Endothelial cell of umbilical vein (primary cell): ENCODE data around the gene ZNF385C. TPM values are rescaled to one million over a fixed set of nuclear protein-coding genes. Genes with fewer than 3 reads are reported as not detected.

ENCODE experiments used
- BruUV-seq: library from RNA; stranded (reverse); fragments of 400-500 nt; replicated peaks from 2 replicates; lab custom pipeline; 2021; lab: Mats Ljungman, UMichigan
- CTCF ChIA-PET: fragments of 300-600, 350-600 bp; sonication (Branson Sonifier 250); formaldehyde crosslinking; loops from one replicate; lab custom pipeline; 2021; ENCODE audit warnings: antibody characterized with exemption, inconsistent platforms; lab: Charles Lee
- POLR2A ChIA-PET: fragments of 300-600, 350-600 bp; sonication (Branson Sonifier 250); formaldehyde crosslinking; loops from one replicate; lab custom pipeline; 2021; ENCODE audit warnings: antibody characterized with exemption, inconsistent platforms; lab: Charles Lee
- DNase-seq: peaks from one replicate; pipeline ENCODE4 v3.0.0-alpha.2; 2011; ENCODE audit warnings: low read depth, low spot score
- FAIRE-seq: peaks from 2 replicates; lab custom pipeline; 2011; peaks lifted over from hg19 to GRCh38; lab: Jason Lieb, UNC
- H2AFZ ChIP-seq: 2 replicates; pipeline ENCODE4 v1.6.0; 2012; ENCODE audit warnings: low read depth, low read length, control low read depth, inconsistent platforms
- H3K27ac ChIP-seq: 2 replicates; pipeline ENCODE4 v1.5.1; 2011; ENCODE audit warnings: low read depth, mild to moderate bottlenecking, control low read depth, low read length, moderate library complexity; ENCODE audit not compliant: insufficient read depth
- H3K27me3 ChIP-seq, 2 experiments: 2 replicates each; pipeline versions ENCODE4 v1.6.0 to v1.6.1; 2011; ENCODE audit warnings: low read length in 2 of 2, mixed read lengths in 1 of 2; ENCODE audit not compliant: control insufficient read depth in 2 of 2, insufficient read depth in 2 of 2
- H3K36me3 ChIP-seq, 2 experiments: 2 replicates in 1 of 2; 3 replicates in 1 of 2; pipeline ENCODE4 v1.5.1; 2011; ENCODE audit warnings: low read length in 2 of 2, mild to moderate bottlenecking in 1 of 2, moderate library complexity in 1 of 2; ENCODE audit not compliant: control insufficient read depth in 2 of 2, insufficient read depth in 2 of 2; ENCODE audit errors: extremely low read depth in 1 of 2
- H3K4me1 ChIP-seq: 3 replicates; pipeline ENCODE4 v1.5.1; 2011; ENCODE audit warnings: mild to moderate bottlenecking, low read length; ENCODE audit not compliant: control insufficient read depth, insufficient read depth; ENCODE audit errors: extremely low read depth
- H3K4me2 ChIP-seq: 2 replicates; pipeline ENCODE4 v1.6.1; 2011; ENCODE audit warnings: low read length, control low read depth, mixed read lengths; ENCODE audit not compliant: insufficient read depth
- H3K4me3 ChIP-seq, 3 experiments: fragments of 200-600 bp in 1 of 3; sonication (generic), shearing (Covaris generic) in 1 of 3; replicated peaks in 1 of 3; 2 replicates each; pipeline ENCODE4 v1.5.1; 2011 to 2016; ENCODE audit warnings: control low read depth in 3 of 3, low read length in 3 of 3, mild to moderate bottlenecking in 2 of 3, inconsistent platforms in 1 of 3, low read depth in 1 of 3, moderate library complexity in 1 of 3; ENCODE audit not compliant: insufficient read depth in 1 of 3
- H3K79me2 ChIP-seq: 2 replicates; pipeline ENCODE4 v1.6.0; 2012; ENCODE audit warnings: low read length, inconsistent platforms; ENCODE audit not compliant: control insufficient read depth, insufficient read depth
- H3K9ac ChIP-seq: replicated peaks from 2 replicates; pipeline ENCODE3; 2011; ENCODE audit warnings: low read length, control low read depth; ENCODE audit not compliant: insufficient read depth; ENCODE audit errors: extremely low read depth
- H3K9me1 ChIP-seq: replicated peaks from 3 replicates; pipeline ENCODE4 v1.6.0; 2011; ENCODE audit warnings: mild to moderate bottlenecking, low read length; ENCODE audit not compliant: control insufficient read depth, insufficient read depth; ENCODE audit errors: extremely low read depth
- H3K9me3 ChIP-seq: replicated peaks from 2 replicates; pipeline ENCODE4 v1.5.1; 2012; ENCODE audit warnings: low read length, inconsistent platforms; ENCODE audit not compliant: control insufficient read depth, insufficient read depth
- H4K20me1 ChIP-seq: replicated peaks from 2 replicates; pipeline ENCODE3; 2011; ENCODE audit warnings: mild to moderate bottlenecking, low read length; ENCODE audit not compliant: control insufficient read depth, insufficient read depth; ENCODE audit errors: extremely low read depth
- CTCF ChIP-seq, 2 donors: IDR thresholded peaks; 1 replicate in 1 of 2; 2 replicates in 1 of 2; pipeline ENCODE4 v1.5.1; 2011; ENCODE audit warnings: low read length in 2 of 2, mild to moderate bottlenecking in 2 of 2, moderate library complexity in 2 of 2, control low read depth in 1 of 2, inconsistent platforms in 1 of 2, low read depth in 1 of 2; ENCODE audit not compliant: insufficient read depth in 1 of 2; ENCODE audit errors: extremely low read depth in 1 of 2
- EZH2 ChIP-seq: IDR thresholded peaks from 2 replicates; pipeline ENCODE4 v1.6.1; 2012; ENCODE audit warnings: borderline replicate concordance, low read depth, mild to moderate bottlenecking, moderate library complexity, low read length, inconsistent platforms; ENCODE audit not compliant: severe bottlenecking
- FOS ChIP-seq: IDR thresholded peaks from 2 replicates; pipeline ENCODE4 v1.6.1; 2011; ENCODE audit warnings: mild to moderate bottlenecking, low read length, moderate library complexity, borderline replicate concordance; ENCODE audit not compliant: insufficient read depth
- GATA2 ChIP-seq: IDR thresholded peaks from 2 replicates; pipeline ENCODE4 v1.7.0; 2011; ENCODE audit warnings: low read depth, mild to moderate bottlenecking, moderate library complexity, mixed read lengths, low read length; ENCODE audit not compliant: insufficient read length, insufficient read depth
- JUN ChIP-seq: IDR thresholded peaks from 2 replicates; pipeline ENCODE4 v1.6.1; 2011; ENCODE audit warnings: borderline replicate concordance, low read depth; ENCODE audit not compliant: insufficient read length, insufficient read depth
- MAX ChIP-seq: IDR thresholded peaks from 2 replicates; pipeline ENCODE4 v1.6.1; 2011; ENCODE audit not compliant: insufficient read depth, insufficient read length
- MYC ChIP-seq: IDR thresholded peaks from one replicate; pipeline ENCODE4 v1.6.1; 2011; ENCODE audit warnings: mild to moderate bottlenecking, low read depth, low read length
- POLR2A ChIP-seq: IDR thresholded peaks from 2 replicates; pipeline ENCODE4 v1.6.1; 2012; ENCODE audit warnings: low read depth, mild to moderate bottlenecking, control low read depth, low read length
- POLR2AphosphoS5 ChIP-seq: IDR thresholded peaks from 2 replicates; pipeline ENCODE4 v1.6.1; 2012; ENCODE audit warnings: low read depth, mild to moderate bottlenecking, control low read depth, low read length, moderate library complexity; ENCODE audit not compliant: insufficient read depth
- dilution Hi-C: fragments of 300-500 bp; cut with MboI; formaldehyde crosslinking; loops from one replicate; pipeline ENCODE4 v1.15.0; 2019; ENCODE audit warnings: low sequenced_read_pairs; ENCODE audit not compliant: extremely low pct_ligation_motif_present
- intact Hi-C: fragments of 100-400 bp; cut with micrococcal nuclease; formaldehyde crosslinking; loops from one replicate; pipeline ENCODE4 v1.10.0; 2022
- polyA plus RNA-seq, 4 experiments: library from polyadenylated mRNA; depleted of rRNA in 3 of 4; stranded (reverse) in 3 of 4; unstranded in 1 of 4; fragments of >200 nt; gene quantifications; 2 replicates each; pipeline versions ENCODE4 v1.2.1 to v1.2.3, GENCODE V29; 2011 to 2012; ENCODE audit warnings: missing spikeins in 1 of 4
- total RNA-seq: library from RNA; stranded (reverse); gene quantifications from 2 replicates; pipeline ENCODE4 v1.2.3, GENCODE V29; 2021

Gene ZNF385C
- total and polyA plus RNA-seq, 2 donors (not counting 3 experiments of a cell fraction or from before 2014, with no cell fraction given): 0.07 TPM; not detected in 1

GRCh38 chr17:42047343-42047742, 50.9 kb downstream of the ZNF385C start:
- no TSS peak for BruUV-seq
- no peak overlapping the region for H3K27ac ChIP-seq
- H3K79me2 ChIP-seq: no peaks in the 10 kb centered on the region
- no peak overlapping the region for H2AFZ ChIP-seq
- CTCF ChIA-PET: interaction anchor here (2.0 kb wide), 1 partner anchor 22 kb away, joined by 6 read pairs; no protein-coding TSS in a partner anchor
- no peaks in the 10 kb centered on the region for H4K20me1 ChIP-seq
- no peaks in the 10 kb centered on the region for H3K9me3 ChIP-seq
- no peak for DNase-seq
- TF ChIP-seq POLR2A (no peak), POLR2AphosphoS5 (no peak), JUN (no peak), EZH2 (no peak), GATA2 (no peak), FOS (no peak), MYC (no peak), MAX (no peak), CTCF (IDR thresholded peaks at IDR 0.05; ENCODE audit: extremely low read depth in 1 of 2, insufficient read depth in 1 of 2, low read depth in 1 of 2, low read length in 2 of 2) (no peak)
- no peaks in the 10 kb centered on the region for H3K9me1 ChIP-seq
- POLR2A ChIA-PET: no interaction called here
- FAIRE-seq: no peak
- H3K4me3 ChIP-seq: no peak overlapping the region
- H3K9ac ChIP-seq: no peak overlapping the region
- dilution Hi-C loops: no loop called here
- H3K27me3 ChIP-seq: peaks cover 6 to 16% of the 10 kb centered on the region in 2 experiments
- intact Hi-C loops: no loop called here
- H3K4me2 ChIP-seq: no peak overlapping the region
- no peaks in the 10 kb centered on the region for H3K36me3 ChIP-seq
- no peaks in the 10 kb centered on the region for H3K4me1 ChIP-seq
